GM15510 (cell line): ENCODE data around the gene KCNT2.

Experiments used
- POLR2A ChIP-seq: IDR thresholded peaks from 3 replicates; pipeline ENCODE4 v1.6.1; 2011; ENCODE audit warnings: borderline replicate concordance; ENCODE audit not compliant: insufficient read length; ENCODE audit errors: extremely low read depth

Gene KCNT2

GRCh38 chr1:196209265-196209664 lies 399.0 kb downstream of the KCNT2 start:
- no peak for TF ChIP-seq POLR2A

GRCh38 chr1:196207612-196208217 lies 400.5 kb downstream of the KCNT2 start:
- TF ChIP-seq POLR2A, result no peak

GRCh38 chr1:196205882-196206281 lies 402.4 kb downstream of the KCNT2 start:
- TF ChIP-seq POLR2A, result no peak

- no peak for TF ChIP-seq POLR2A
Measured at GRCh38 chr1:196196486-196196885, 411.8 kb downstream of the KCNT2 start.

GRCh38 chr1:196193896-196194559 lies 414.2 kb downstream of the KCNT2 start:
- no peak for TF ChIP-seq POLR2A

GRCh38 chr1:196183941-196184340 lies 424.3 kb downstream of the KCNT2 start:
- TF ChIP-seq POLR2A, result no peak

GRCh38 chr1:196181594-196181878 lies 426.7 kb downstream of the KCNT2 start:
- TF ChIP-seq POLR2A, result no peak

GRCh38 chr1:196180847-196181593 lies 427.2 kb downstream of the KCNT2 start:
- no peak for TF ChIP-seq POLR2A

- TF ChIP-seq POLR2A, result no peak
Measured at GRCh38 chr1:196178083-196178635, 430.1 kb downstream of the KCNT2 start.
